Astrocyte of the spinal cord (primary cell): ENCODE data around the gene YPEL2.

ENCODE experiments used
- DNase-seq: peaks from one replicate; pipeline ENCODE4 v3.0.0; 2011; ENCODE audit warnings: low read depth, low spot score
- H3K4me3 ChIP-seq: 2 replicates; pipeline ENCODE4 v1.5.1; 2011; ENCODE audit warnings: low read depth, mild to moderate bottlenecking, low read length, moderate library complexity
- CTCF ChIP-seq: IDR thresholded peaks from 2 replicates; pipeline ENCODE4 v1.5.1; 2012; ENCODE audit warnings: low read depth, mild to moderate bottlenecking, low read length, inconsistent platforms
- in situ Hi-C: cut with HindIII; loops from 2 replicates; pipeline ENCODE4 v1.10.0; 2017; ENCODE audit warnings: low sequenced_read_pairs

Gene YPEL2

GRCh38 chr17:59296190-59296589, 35.3 kb upstream of the YPEL2 start:
- no peak for DNase-seq
- H3K4me3 ChIP-seq: no peak overlapping the region
- in situ Hi-C loops: no loop called here
- TF ChIP-seq CTCF: no peak

- in situ Hi-C loops: no loop called here
- TF ChIP-seq CTCF: no peak
- no peak overlapping the region for H3K4me3 ChIP-seq
- DNase-seq: no peak
Observed at GRCh38 chr17:59298521-59298920, 32.9 kb upstream of the YPEL2 start.

GRCh38 chr17:59299400-59300092, 31.9 kb upstream of the YPEL2 start:
- TF ChIP-seq CTCF: no peak
- H3K4me3 ChIP-seq: no peak overlapping the region
- in situ Hi-C loops: no loop called here
- DNase-seq: no peak

GRCh38 chr17:59300941-59301340, 30.5 kb upstream of the YPEL2 start:
- no peak overlapping the region for H3K4me3 ChIP-seq
- DNase-seq: no peak
- no peak for TF ChIP-seq CTCF
- in situ Hi-C loops: no loop called here

GRCh38 chr17:59304811-59305210, 26.6 kb upstream of the YPEL2 start:
- H3K4me3 ChIP-seq: no peak overlapping the region
- no peak for TF ChIP-seq CTCF

GRCh38 chr17:59310263-59310920, 21.1 kb upstream of the YPEL2 start:
- no peak for DNase-seq
- no peak for TF ChIP-seq CTCF
- in situ Hi-C loops: no loop called here
- H3K4me3 ChIP-seq: no peak overlapping the region

More at GRCh38 chr17:59304811-59305210, 26.6 kb upstream of the YPEL2 start:
- no peak for DNase-seq
- in situ Hi-C loops: no loop called here
